K562 (cell line): ENCODE measurements around the gene SFXN2. TPM values are rescaled to one million over a fixed set of nuclear protein-coding genes. Genes with fewer than 3 reads are reported as not detected.

Source experiments
- ARID3A ChIP-seq: IDR thresholded peaks from 2 replicates; pipeline ENCODE4 v1.6.1; 2012; ENCODE audit warnings: low read depth, low read length, improper control_type of control experiment, borderline replicate concordance
- ATF4 ChIP-seq: fragments of 450-650 bp; formaldehyde crosslinking; IDR thresholded peaks from 2 replicates; pipeline ENCODE4 v1.4.0; 2022; ENCODE audit warnings: mild to moderate bottlenecking, moderate library complexity
- MGA ChIP-seq: fragments of 450-650 bp; IDR thresholded peaks from 2 replicates; pipeline ENCODE4 v1.6.1; 2016; ENCODE audit warnings: mild to moderate bottlenecking, moderate library complexity
- MXD1 ChIP-seq: fragments of 250-450 bp; sonication (Bioruptor Pico); IDR thresholded peaks from 2 replicates; pipeline ENCODE4 v1.8.0; 2021; ENCODE audit warnings: borderline replicate concordance, mild to moderate bottlenecking, moderate library complexity; ENCODE audit not compliant: poor library complexity, severe bottlenecking
- NELFE ChIP-seq: IDR thresholded peaks from 2 replicates; pipeline ENCODE4 v1.6.1; 2011; ENCODE audit warnings: mild to moderate bottlenecking; ENCODE audit not compliant: insufficient read depth, insufficient read length
- U2AF1 ChIP-seq: fragments of 200-400 bp; formaldehyde crosslinking; optimal IDR thresholded peaks from 2 replicates; pipeline ENCODE3; 2017; ENCODE audit warnings: mild to moderate bottlenecking, low read depth, low read length, moderate library complexity
- ZBTB33 ChIP-seq: sonication (generic); formaldehyde crosslinking; IDR thresholded peaks from 2 replicates; pipeline ENCODE4 v1.8.1; 2023; ENCODE audit warnings: mild to moderate bottlenecking, missing genetic modification reagents
- ZNF507 ChIP-seq: conservative IDR thresholded peaks from 2 replicates; pipeline ENCODE4 v1.6.1; 2017; ENCODE audit warnings: missing genetic modification characterization, missing compliant biosample characterization
- polyA plus RNA-seq, 8 experiments: library from polyadenylated mRNA; depleted of rRNA in 4 of 8; stranded (reverse) in 5 of 8; unstranded in 3 of 8; fragments of >200 nt; fragmentation: Nextera tagmentation in 2 of 8; fragmentation: Illumina TruSeq in 1 of 8; extraction: Ambion mirVana in 2 of 8; extraction: Trizol in 1 of 8; gene quantifications; 2 replicates each; pipeline versions ENCODE4 v1.2.1 to v1.2.3, GENCODE V29; 2011 to 2014; ENCODE audit warnings: inconsistent platforms in 1 of 8, missing spikeins in 1 of 8
- total RNA-seq, 7 experiments: library from RNA; depleted of rRNA in 6 of 7; stranded (reverse); fragments of >200 nt in 6 of 7; fragmentation: Illumina TruSeq in 2 of 7; extraction: Trizol in 2 of 7; gene quantifications; 2 replicates each; pipeline versions ENCODE4 v1.2.1 to v1.2.3, GENCODE V29; 2011 to 2021; ENCODE audit warnings: low replicate concordance in 1 of 7

SFXN2 gene
- total and polyA plus RNA-seq, 9 of the 15 experiments (the other 6 are each of a cell fraction or from before 2014, with no cell fraction given) = 7.3 to 23.8 (median 15.7) TPM

- TF ChIP-seq MGA (no peak), ZNF507 (tag) (no peak), ARID3A (peak; percentile 63; the same call in 1 of the 2 replicates), ZBTB33 (CRISPR knock-in tag) (no peak), MXD1 (CRISPR knock-in tag) (no peak), NELFE (no peak), ATF4 (CRISPR knock-in tag) (no peak), U2AF1 (no peak)
These were observed 29.3 kb downstream of the SFXN2 start, which contains the start of gene WBP1L (continued) for GRCh38 chr10:102743588-102744373.
